GM12878 (cell line): Measurements from ENCODE around the gene CEP128. TPM values are rescaled to one million over a fixed set of nuclear protein-coding genes. Genes with fewer than 3 reads are reported as not detected.

Source experiments
- ASH2L ChIP-seq: fragments of 300-600, 200-600 bp; sonication (generic); IDR thresholded peaks from 2 replicates; pipeline ENCODE4 v1.6.1; 2017; ENCODE audit warnings: low read depth, mild to moderate bottlenecking, borderline replicate concordance
- BHLHE40 ChIP-seq, 2 experiments: fragments of 450-650 bp in 1 of 2; IDR thresholded peaks; 2 replicates each; pipeline ENCODE4 v1.6.1; 2011 to 2017; ENCODE audit warnings: low read depth in 2 of 2, borderline replicate concordance in 1 of 2, improper control_type of control experiment in 1 of 2, low read length in 1 of 2, mild to moderate bottlenecking in 1 of 2
- CEBPZ ChIP-seq: fragments of 150-350 bp; IDR thresholded peaks from 2 replicates; pipeline ENCODE4 v1.6.1; 2016; ENCODE audit warnings: low read depth, low read length
- CHD4 ChIP-seq: fragments of 200-600 bp; sonication (generic); IDR thresholded peaks from 2 replicates; pipeline ENCODE4 v1.6.1; 2016; ENCODE audit warnings: mild to moderate bottlenecking
- ETV6 ChIP-seq, 2 experiments: fragments of 450-650 bp in 1 of 2; IDR thresholded peaks in 1 of 2; conservative IDR thresholded peaks in 1 of 2; 2 replicates each; pipeline ENCODE4 v1.6.1; 2014; ENCODE audit warnings: antibody characterized with exemption in 1 of 2, borderline replicate concordance in 1 of 2, low read depth in 1 of 2, mild to moderate bottlenecking in 1 of 2, moderate library complexity in 1 of 2
- HDGF ChIP-seq: fragments of 450-650 bp; IDR thresholded peaks from 2 replicates; pipeline ENCODE4 v1.6.1; 2016; ENCODE audit warnings: antibody characterized with exemption
- JUNB ChIP-seq: IDR thresholded peaks from 2 replicates; pipeline ENCODE4 v1.6.1; 2016; ENCODE audit warnings: antibody characterized with exemption, mild to moderate bottlenecking
- NR2C1 ChIP-seq: fragments of 450-650 bp; IDR thresholded peaks from 2 replicates; pipeline ENCODE4 v1.6.1; 2017; ENCODE audit warnings: antibody characterized with exemption, mild to moderate bottlenecking, moderate library complexity
- PAX5 ChIP-seq: IDR thresholded peaks from 2 replicates; pipeline ENCODE4 v1.6.1; 2011; ENCODE audit warnings: low read depth, low read length, borderline replicate concordance
- RFX5 ChIP-seq: IDR thresholded peaks from 2 replicates; pipeline ENCODE4 v1.6.1; 2011; ENCODE audit warnings: low read depth, low read length, improper control_type of control experiment
- RUNX3 ChIP-seq: IDR thresholded peaks from 2 replicates; pipeline ENCODE4 v1.6.1; 2012; ENCODE audit warnings: low read length, inconsistent platforms
- SIN3A ChIP-seq: IDR thresholded peaks from 2 replicates; pipeline ENCODE4 v1.6.1; 2012; ENCODE audit warnings: low read depth, low read length, improper control_type of control experiment
- SP1 ChIP-seq: IDR thresholded peaks from one replicate; pipeline ENCODE4 v1.6.1; 2011; ENCODE audit warnings: low read depth, low read length
- SPI1 ChIP-seq: IDR thresholded peaks from 2 replicates; pipeline ENCODE4 v1.6.1; 2011; ENCODE audit warnings: low read depth, mild to moderate bottlenecking, low read length, moderate library complexity, borderline replicate concordance; ENCODE audit not compliant: insufficient read depth
- SRF ChIP-seq, 2 experiments: IDR thresholded peaks; 2 replicates each; pipeline ENCODE4 v1.6.1; 2011; ENCODE audit warnings: low read depth in 2 of 2, low read length in 2 of 2, mild to moderate bottlenecking in 1 of 2, moderate library complexity in 1 of 2
- STAT1 ChIP-seq: fragments of 450-650 bp; conservative IDR thresholded peaks from 2 replicates; pipeline ENCODE4 v1.6.1; 2014; ENCODE audit warnings: antibody characterized with exemption, mild to moderate bottlenecking
- SUPT20H ChIP-seq: IDR thresholded peaks from 2 replicates; pipeline ENCODE4 v1.6.1; 2011; ENCODE audit warnings: low read depth, mild to moderate bottlenecking, low read length, moderate library complexity, borderline replicate concordance; ENCODE audit not compliant: control insufficient read depth
- USF2 ChIP-seq: IDR thresholded peaks from 2 replicates; pipeline ENCODE4 v1.6.1; 2011; ENCODE audit warnings: low read depth, low read length, improper control_type of control experiment, borderline replicate concordance
- ZBED1 ChIP-seq: IDR thresholded peaks from 2 replicates; pipeline ENCODE4 v1.6.1; 2016; ENCODE audit warnings: borderline replicate concordance
- polyA plus RNA-seq, 11 experiments: library from polyadenylated mRNA; depleted of rRNA in 4 of 11; unstranded in 6 of 11; stranded (reverse) in 5 of 11; fragments of >200 nt; fragmentation: Nextera tagmentation in 4 of 11; fragmentation: Illumina TruSeq in 1 of 11; extraction: Ambion mirVana in 4 of 11; extraction: Trizol in 1 of 11; gene quantifications; 1 replicate in 1 of 11; 2 replicates in 10 of 11; pipeline versions ENCODE4 v1.2.1 to v1.2.3, GENCODE V29; 2011 to 2016; ENCODE audit warnings: inconsistent platforms in 2 of 11, missing spikeins in 2 of 11, low read depth in 1 of 11
- total RNA-seq, 4 experiments: library from RNA; depleted of rRNA in 3 of 4; stranded (reverse); fragments of >200 nt in 3 of 4; fragmentation: Illumina TruSeq in 1 of 4; extraction: Trizol in 1 of 4; gene quantifications; 2 replicates each; pipeline versions ENCODE4 v1.2.1 to v1.2.3, GENCODE V29; 2013 to 2021
- TF ChIP-seq, protein P1 (sequence below): fragments of 450-650 bp; IDR thresholded peaks from 2 replicates; pipeline ENCODE4 v1.6.1; 2018; ENCODE audit warnings: mild to moderate bottlenecking, low read depth, moderate library complexity; ENCODE audit not compliant: partially characterized antibody
- TF ChIP-seq, protein P2 (sequence below): fragments of 450-650 bp; IDR thresholded peaks from 2 replicates; pipeline ENCODE4 v1.6.1; 2018; ENCODE audit warnings: borderline replicate concordance, mild to moderate bottlenecking; ENCODE audit not compliant: partially characterized antibody

Gene CEP128
- total and polyA plus RNA-seq, 10 of the 15 experiments (the other 5 are each of a cell fraction or from before 2014, with no cell fraction given) = 1.1 to 6.7 (median 3.4) TPM

GRCh38 chr14:80959496-80959895 lies 18.0 kb upstream of the CEP128 start (continued):
- TF ChIP-seq, protein P1, sequence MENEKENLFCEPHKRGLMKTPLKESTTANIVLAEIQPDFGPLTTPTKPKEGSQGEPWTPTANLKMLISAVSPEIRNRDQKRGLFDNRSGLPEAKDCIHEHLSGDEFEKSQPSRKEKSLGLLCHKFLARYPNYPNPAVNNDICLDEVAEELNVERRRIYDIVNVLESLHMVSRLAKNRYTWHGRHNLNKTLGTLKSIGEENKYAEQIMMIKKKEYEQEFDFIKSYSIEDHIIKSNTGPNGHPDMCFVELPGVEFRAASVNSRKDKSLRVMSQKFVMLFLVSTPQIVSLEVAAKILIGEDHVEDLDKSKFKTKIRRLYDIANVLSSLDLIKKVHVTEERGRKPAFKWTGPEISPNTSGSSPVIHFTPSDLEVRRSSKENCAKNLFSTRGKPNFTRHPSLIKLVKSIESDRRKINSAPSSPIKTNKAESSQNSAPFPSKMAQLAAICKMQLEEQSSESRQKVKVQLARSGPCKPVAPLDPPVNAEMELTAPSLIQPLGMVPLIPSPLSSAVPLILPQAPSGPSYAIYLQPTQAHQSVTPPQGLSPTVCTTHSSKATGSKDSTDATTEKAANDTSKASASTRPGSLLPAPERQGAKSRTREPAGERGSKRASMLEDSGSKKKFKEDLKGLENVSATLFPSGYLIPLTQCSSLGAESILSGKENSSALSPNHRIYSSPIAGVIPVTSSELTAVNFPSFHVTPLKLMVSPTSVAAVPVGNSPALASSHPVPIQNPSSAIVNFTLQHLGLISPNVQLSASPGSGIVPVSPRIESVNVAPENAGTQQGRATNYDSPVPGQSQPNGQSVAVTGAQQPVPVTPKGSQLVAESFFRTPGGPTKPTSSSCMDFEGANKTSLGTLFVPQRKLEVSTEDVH = no peak
- TF ChIP-seq PAX5 (peak; percentile 96), ETV6 (conservative IDR thresholded peaks at IDR 0.05 in 1 of 2, IDR thresholded peaks at IDR 0.05 in 1 of 2; ENCODE audit: borderline replicate concordance in 1 of 2, low read depth in 1 of 2) (peak in 1 of 2 experiments; percentile 69; a peak in 2 of 4 replicates), NR2C1 (no peak), BHLHE40 (IDR thresholded peaks at IDR 0.05; ENCODE audit: borderline replicate concordance in 1 of 2, low read depth in 2 of 2, low read length in 1 of 2) (peak; percentile 84 to 89), SUPT20H (no peak), JUNB (peak; percentile 97), SPI1 (no peak), CHD4 (no peak), STAT1 (no peak), USF2 (no peak), HDGF (no peak), ASH2L (no peak), SP1 (peak; percentile 49), SRF (IDR thresholded peaks at IDR 0.05; ENCODE audit: low read depth in 2 of 2, low read length in 2 of 2) (0 out of 4 replicates have a peak, but pooled peaks of 1 of the 2 experiments have one; percentile 29), CEBPZ (no peak), RFX5 (no peak), RUNX3 (peak; percentile 99), SIN3A (no peak), ZBED1 (peak; percentile 93; the same call in 1 of the 2 replicates)
- TF ChIP-seq, protein P2, sequence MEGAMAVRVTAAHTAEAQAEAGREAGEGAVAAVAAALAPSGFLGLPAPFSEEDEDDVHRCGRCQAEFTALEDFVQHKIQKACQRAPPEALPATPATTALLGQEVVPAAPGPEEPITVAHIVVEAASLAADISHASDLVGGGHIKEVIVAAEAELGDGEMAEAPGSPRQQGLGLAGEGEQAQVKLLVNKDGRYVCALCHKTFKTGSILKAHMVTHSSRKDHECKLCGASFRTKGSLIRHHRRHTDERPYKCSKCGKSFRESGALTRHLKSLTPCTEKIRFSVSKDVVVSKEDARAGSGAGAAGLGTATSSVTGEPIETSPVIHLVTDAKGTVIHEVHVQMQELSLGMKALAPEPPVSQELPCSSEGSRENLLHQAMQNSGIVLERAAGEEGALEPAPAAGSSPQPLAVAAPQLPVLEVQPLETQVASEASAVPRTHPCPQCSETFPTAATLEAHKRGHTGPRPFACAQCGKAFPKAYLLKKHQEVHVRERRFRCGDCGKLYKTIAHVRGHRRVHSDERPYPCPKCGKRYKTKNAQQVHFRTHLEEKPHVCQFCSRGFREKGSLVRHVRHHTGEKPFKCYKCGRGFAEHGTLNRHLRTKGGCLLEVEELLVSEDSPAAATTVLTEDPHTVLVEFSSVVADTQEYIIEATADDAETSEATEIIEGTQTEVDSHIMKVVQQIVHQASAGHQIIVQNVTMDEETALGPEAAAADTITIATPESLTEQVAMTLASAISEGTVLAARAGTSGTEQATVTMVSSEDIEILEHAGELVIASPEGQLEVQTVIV = no peak
